Measurements from ENCODE around the gene ADAMTS14.

Gene ADAMTS14

DNA sequence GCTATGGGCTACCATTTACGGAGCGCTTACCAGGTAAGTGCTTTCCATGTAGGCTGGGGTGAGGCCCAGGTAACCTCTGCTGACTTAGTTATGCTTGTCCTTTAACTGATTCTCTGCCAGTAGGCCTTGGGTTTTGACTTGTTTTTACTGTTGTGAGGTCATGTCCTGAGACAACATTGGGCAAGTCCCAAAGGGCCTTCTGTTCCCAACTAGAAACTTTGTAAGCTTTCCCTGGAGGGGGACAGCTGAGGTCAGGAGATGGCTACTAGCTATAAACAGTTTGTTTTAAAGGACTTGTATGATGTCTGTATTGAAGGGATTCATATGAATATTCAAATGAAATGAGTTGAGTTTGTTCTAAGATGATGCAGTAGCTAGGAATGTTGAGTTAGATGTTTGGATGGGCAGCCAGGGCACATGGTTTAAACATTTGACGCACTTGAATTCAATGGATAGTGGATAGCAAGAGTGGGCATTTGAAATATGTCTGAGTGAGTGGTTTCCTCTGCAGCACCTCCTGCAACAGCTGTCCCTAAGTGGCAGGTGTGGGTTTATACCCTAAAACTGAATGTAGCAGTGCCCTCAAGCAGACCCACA lies 133.4 kb downstream of the ADAMTS14 start:
- no peak for DNase-seq
- TF ChIP-seq GATA1 (IDR thresholded peaks at IDR 0.05; ENCODE audit: low read depth, low read length), result no peak
- no peak for TF ChIP-seq POLR2A (IDR thresholded peaks at IDR 0.05; ENCODE audit: low read length)

- no peak for DNase-seq
- TF ChIP-seq GATA1 (IDR thresholded peaks at IDR 0.05; ENCODE audit: low read depth, low read length) (no peak), POLR2A (IDR thresholded peaks at IDR 0.05; ENCODE audit: low read length) (no peak)
Observed at GRCh38 chr10:70806841-70807240, 134.5 kb downstream of the ADAMTS14 start.

GRCh38 chr10:70807556-70807955 lies 135.2 kb downstream of the ADAMTS14 start:
- TF ChIP-seq GATA1 (IDR thresholded peaks at IDR 0.05; ENCODE audit: low read depth, low read length) (no peak), POLR2A (IDR thresholded peaks at IDR 0.05; ENCODE audit: low read length) (no peak)
- DNase-seq, result no peak

DNA sequence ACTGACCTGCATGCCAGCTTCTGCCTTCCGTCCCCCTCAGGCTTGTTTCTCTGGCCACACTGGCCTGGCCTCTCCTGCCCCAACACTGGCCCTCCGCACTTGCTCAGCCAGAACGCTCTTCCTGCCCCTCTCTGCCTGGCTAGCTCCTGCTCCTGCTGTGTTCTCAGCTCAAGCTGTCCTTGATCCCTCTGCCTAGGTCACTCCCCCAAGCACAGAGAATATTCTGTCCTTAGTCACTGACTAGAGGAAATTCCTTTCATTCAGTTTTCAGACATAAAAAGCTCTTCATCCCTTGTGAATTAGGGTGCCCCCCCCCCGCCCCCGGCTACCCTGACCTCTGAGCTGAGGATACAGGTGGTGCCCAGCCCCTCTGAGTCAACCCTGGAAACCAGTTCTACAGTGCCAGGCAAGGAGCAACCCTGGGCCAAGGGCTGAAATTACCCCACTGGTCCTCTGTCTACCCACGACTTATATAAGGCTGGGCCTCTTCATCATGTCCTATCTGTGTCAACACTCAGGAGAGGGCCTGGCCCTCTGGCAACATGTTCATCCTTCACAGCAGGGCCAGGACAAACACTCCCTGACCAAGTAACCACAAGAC lies 136.8 kb downstream of the ADAMTS14 start:
- DNase-seq, result no peak
- TF ChIP-seq POLR2A (IDR thresholded peaks at IDR 0.05; ENCODE audit: low read length), result no peak
- no peak for TF ChIP-seq GATA1 (IDR thresholded peaks at IDR 0.05; ENCODE audit: low read depth, low read length)

- DNase-seq, result no peak
- TF ChIP-seq GATA1 (IDR thresholded peaks at IDR 0.05; ENCODE audit: low read depth, low read length), result no peak
- no peak for TF ChIP-seq POLR2A (IDR thresholded peaks at IDR 0.05; ENCODE audit: low read length)
Observed at GRCh38 chr10:70809726-70810125, 137.4 kb downstream of the ADAMTS14 start.

DNA sequence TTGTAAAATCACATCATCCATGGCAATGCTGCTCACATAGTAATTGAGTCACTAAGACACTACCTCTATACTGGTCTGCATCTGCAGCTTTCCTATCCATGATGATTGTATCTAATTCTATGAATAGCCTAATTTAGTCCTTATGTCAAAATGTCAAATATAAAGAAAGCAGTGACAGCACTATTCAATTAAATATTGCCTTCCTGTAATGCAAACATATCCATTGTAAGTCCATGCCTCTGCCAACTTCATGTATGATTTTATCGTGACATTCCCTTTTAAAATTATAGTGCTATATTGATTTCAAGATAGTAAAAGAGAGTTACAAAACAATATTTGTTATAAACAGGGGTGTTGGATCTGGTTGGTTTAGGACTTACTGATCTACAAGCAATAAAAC lies 138.7 kb downstream of the ADAMTS14 start:
- no peak for DNase-seq
- TF ChIP-seq GATA1 (IDR thresholded peaks at IDR 0.05; ENCODE audit: low read depth, low read length) (no peak), POLR2A (IDR thresholded peaks at IDR 0.05; ENCODE audit: low read length) (no peak)

- TF ChIP-seq GATA1 (IDR thresholded peaks at IDR 0.05; ENCODE audit: low read depth, low read length) (no peak), POLR2A (IDR thresholded peaks at IDR 0.05; ENCODE audit: low read length) (no peak)
- no peak for DNase-seq
Observed at GRCh38 chr10:70811881-70812280, 139.6 kb downstream of the ADAMTS14 start.

Measured in erythroblast (primary cell).